ENCODE measurements around the gene GPR34. TPM values are rescaled to one million over a fixed set of nuclear protein-coding genes. Genes with fewer than 3 reads are reported as not detected.
A peak's percentile ranks its signal among the peaks of the same experiment; 100 is the strongest.

Gene GPR34
- polyA plus RNA-seq, 5 donors, result 3.2 to 9.1 (median 6.3) TPM

DNA sequence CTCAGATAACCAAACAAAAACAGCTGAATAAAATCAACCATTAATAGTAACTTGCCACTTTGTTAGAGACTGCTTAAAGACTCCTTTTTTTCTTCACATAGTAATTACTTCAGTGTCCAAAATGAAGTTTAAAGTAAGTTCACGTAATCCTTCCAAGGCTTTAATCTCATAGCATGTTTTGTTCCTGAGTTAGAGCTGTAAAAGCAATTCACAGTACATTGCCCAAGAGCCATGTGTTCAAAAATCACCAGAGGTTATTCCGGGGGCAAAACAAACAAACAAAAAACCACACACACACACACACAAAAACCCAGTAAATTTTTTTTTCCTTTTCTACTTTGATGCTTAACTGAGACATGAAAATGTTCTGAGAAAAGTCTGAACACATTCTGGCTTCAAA is 41.3 kb downstream of the GPR34 start:
- DNase-seq, result peak in 1 of 2 donors; percentile 6

DNA sequence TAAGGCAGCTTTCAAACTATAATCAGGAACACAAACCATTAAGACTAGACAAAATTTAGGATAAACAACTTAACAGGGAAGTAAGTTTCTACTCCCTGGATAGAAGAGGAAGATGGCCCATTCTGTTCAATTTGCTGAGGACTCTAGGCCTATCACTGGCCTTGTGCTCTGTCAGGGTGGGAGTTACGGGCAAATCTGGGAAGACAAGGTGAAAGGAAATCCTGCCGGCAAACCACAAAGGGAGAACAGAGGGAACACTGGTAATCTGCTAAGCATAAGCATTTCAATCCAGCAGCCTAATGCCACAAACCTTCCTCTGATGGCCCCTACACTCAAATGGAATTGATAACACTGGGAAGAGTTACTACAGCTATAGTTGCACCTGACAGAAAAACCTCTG is 43.5 kb downstream of the GPR34 start:
- DNase-seq, result no peak

DNA sequence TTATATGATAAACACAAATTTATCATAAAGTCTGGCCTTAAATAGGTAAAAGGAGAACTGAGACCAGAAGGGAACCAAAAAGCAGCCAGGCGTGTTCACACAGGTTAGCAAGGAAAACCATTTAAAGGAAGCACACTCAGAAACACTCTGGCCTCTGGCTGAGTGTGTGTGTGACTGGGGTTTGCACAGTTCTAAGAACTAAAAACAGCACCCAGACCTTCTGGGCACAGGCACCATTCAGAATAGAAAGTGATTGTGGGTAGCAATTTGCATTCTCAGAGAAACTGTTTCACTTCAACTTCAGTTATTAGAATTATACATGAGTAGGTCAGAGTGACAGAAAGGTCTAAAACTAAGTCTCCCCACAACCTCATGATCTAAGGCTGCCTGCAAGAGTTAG is 45.2 kb downstream of the GPR34 start:
- DNase-seq, result no peak

DNA sequence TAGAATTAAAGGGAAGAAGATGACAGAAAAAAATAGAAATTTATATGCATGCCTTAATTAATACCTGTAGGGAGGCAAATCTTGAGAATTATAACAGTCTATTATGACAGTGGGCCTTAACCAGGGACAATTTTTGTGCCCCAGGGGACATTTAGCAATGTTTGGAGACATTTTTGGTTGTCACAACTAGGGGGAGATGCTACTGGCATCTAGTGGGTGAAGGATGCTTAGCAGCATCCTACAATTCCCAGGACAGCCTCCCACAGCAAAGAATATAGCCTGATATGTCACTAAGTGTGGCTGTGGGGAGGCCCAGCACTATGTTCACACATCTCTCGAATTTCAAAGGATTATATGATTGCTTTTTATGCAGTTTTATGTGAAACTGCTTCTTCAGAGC is 45.8 kb downstream of the GPR34 start:
- DNase-seq, result no peak

DNA sequence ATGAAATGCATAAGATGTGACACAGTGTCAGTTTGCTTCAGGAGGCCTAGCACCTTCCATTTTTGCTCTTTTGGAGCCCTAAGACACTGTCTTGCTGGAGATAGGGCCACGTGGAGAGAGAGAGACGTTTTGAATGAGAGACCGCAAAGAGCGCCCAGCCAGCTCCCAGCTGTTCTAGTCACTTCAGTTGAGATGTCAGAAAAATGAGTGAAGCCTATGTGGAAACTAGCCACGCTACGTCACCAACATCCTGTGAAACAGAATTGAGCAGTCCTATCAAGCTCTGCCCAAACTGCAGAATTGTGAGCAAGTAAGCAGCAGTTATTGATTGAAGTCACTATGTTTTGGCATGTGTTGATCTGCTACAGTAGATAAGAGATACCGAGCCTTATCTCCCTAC is 48.3 kb downstream of the GPR34 start:
- peak in 1 of 2 donors; percentile 10 for DNase-seq

DNA sequence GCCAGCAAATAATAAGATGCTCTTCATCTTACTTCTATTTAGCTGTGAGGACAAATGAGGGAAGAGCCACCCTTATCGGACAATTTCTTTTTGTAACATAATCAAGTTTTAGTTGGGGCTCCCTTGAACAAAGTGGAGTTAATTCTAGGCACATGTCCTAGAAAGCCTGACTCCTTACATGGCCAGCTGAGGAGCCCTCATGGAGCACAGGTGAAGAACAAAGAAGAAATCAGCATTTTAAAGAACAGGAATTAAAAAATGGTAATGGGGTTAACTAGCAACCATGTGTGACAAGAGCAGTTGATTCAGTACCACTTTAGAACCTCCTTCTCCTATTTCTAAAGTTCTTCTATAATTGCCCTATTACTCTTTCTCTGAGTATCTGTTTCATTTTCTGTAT is 51.1 kb downstream of the GPR34 start:
- no peak for DNase-seq

Other genes starting within 250 kb of the GPR34 start
- gene NYX, start 241.6 kb upstream of the GPR34 start, polyA plus RNA-seq (ENCODE audit: insufficient read depth in 1 of 5, insufficient read length in 5 of 5, low replicate concordance in 1 of 5), result not detected
- gene GPR82, start 35.2 kb downstream of the GPR34 start, polyA plus RNA-seq (ENCODE audit: insufficient read depth in 1 of 5, insufficient read length in 5 of 5, low replicate concordance in 1 of 5), result under 1 TPM; 0.13 to 0.26 (median 0.16) TPM
- 10 to 100 TPM; 27.9 to 61.7 (median 50.8) TPM for gene CASK, start 234.6 kb downstream of the GPR34 start, polyA plus RNA-seq (ENCODE audit: insufficient read depth in 1 of 5, insufficient read length in 5 of 5, low replicate concordance in 1 of 5)